Subcutaneous abdominal adipose tissue (tissue), 5 donors: ENCODE measurements around the gene RAPH1.
"Not testable (repeated sequence)": the region's sequence is repeated elsewhere in the genome, so short reads cannot be mapped to it uniquely, and the experiment has no call there.

Source experiments
- H3K27ac ChIP-seq: one replicate; pipeline ENCODE4 v1.7.0; 2013; ENCODE audit warnings: low read depth, mild to moderate bottlenecking, inconsistent platforms, low read length, moderate library complexity
- H3K27me3 ChIP-seq, 5 donors: one replicate each; pipeline ENCODE4 v1.7.0; 2013; ENCODE audit warnings: low read length in 5 of 5, inconsistent platforms in 1 of 5; ENCODE audit not compliant: control insufficient read depth in 5 of 5, insufficient read depth in 4 of 5
- H3K36me3 ChIP-seq, 5 donors: one replicate each; pipeline ENCODE4 v1.7.0; 2013; ENCODE audit warnings: low read length in 5 of 5; ENCODE audit not compliant: control insufficient read depth in 5 of 5, insufficient read depth in 5 of 5
- H3K4me1 ChIP-seq, 5 donors: one replicate each; pipeline ENCODE4 v1.7.0; 2013; ENCODE audit warnings: low read length in 5 of 5, mild to moderate bottlenecking in 3 of 5, moderate library complexity in 1 of 5; ENCODE audit not compliant: control insufficient read depth in 5 of 5, insufficient read depth in 5 of 5
- H3K4me3 ChIP-seq, 5 donors: one replicate each; pipeline ENCODE4 v1.7.0; 2013; ENCODE audit warnings: low read length in 5 of 5, low read depth in 1 of 5
- H3K9ac ChIP-seq, 5 donors: one replicate each; pipeline ENCODE4 v1.7.0; 2013; ENCODE audit warnings: low read length in 5 of 5, mild to moderate bottlenecking in 4 of 5, moderate library complexity in 3 of 5
- H3K9me3 ChIP-seq, 5 donors: one replicate each; pipeline ENCODE4 v1.7.0; 2013; ENCODE audit warnings: low read length in 5 of 5; ENCODE audit not compliant: control insufficient read depth in 5 of 5
- donor health status: healthy.
- donor health status: healthy.
- donor health status: healthy.
- donor health status: healthy.
- donor health status: healthy.

RAPH1 gene

DNA sequence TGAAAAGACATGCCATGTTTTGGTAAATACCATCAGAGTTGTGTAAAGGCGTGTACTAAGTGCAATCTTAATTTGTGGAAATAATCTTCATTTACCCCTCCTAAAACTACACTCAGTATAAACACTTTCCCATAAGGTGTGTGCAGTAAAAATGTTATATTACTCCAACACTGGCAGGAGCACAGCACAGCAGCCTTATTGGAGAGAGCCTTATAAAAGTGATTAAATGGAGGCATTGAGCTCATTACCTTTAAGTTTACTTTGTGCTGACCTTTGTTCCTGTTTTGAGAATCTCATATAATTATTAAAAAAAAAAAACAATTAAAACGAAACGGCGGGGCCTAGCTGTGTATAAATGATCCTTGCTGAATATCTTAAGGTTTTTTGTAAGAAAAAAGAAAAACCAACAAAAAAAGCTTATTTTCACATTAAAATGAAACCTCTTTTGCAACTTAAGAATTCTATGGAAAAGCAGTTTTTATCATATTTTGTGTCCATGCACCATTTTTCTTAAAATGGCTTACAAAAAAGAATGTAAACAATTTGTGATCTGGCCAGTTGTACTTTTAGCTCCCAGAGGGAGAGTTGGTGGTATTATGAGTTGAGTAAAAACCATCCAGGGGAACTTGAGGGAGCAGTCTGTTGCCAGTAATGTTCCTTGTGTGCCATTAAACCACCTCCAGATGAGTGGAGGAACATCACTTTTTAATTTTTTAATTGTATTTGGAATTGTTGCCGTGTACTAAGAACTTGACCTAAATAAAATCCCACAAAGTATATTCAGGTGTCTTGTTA is 103.5 kb downstream of the RAPH1 start:
- Histone ChIP-seq H3K4me1 (peaks cover 0 to 2% (median 0%) of the 10 kb centered on the region in 5 donors), H3K9me3 (no peaks in the 10 kb centered on the region), H3K27ac (no peak overlapping the region)

GRCh38 chr2:203429643-203430042 is 105.5 kb downstream of the RAPH1 start:
- H3K27ac ChIP-seq, H3K9me3 ChIP-seq, H3K27me3 ChIP-seq, H3K9ac ChIP-seq, H3K4me3 ChIP-seq, H3K4me1 ChIP-seq: not testable (repeated sequence)
- H3K36me3 ChIP-seq: peaks cover 2 to 12% (median 5%) of the 10 kb centered on the region in 5 donors

More for the DNA sequence above, 103.5 kb downstream of the RAPH1 start:
- peaks cover 2 to 15% (median 8%) of the 10 kb centered on the region in 5 donors for H3K36me3 ChIP-seq
- H3K27me3 ChIP-seq: no peaks in the 10 kb centered on the region
- no peak overlapping the region for H3K9ac ChIP-seq
- no peak overlapping the region for H3K4me3 ChIP-seq

- H3K27ac ChIP-seq: no peak overlapping the region
- H3K4me3 ChIP-seq: no peak overlapping the region
- no peaks in the 10 kb centered on the region for H3K9me3 ChIP-seq
- peaks cover 0 to 6% (median 5%) of the 10 kb centered on the region in 5 donors for H3K36me3 ChIP-seq
- H3K9ac ChIP-seq: no peak overlapping the region
- no peaks in the 10 kb centered on the region for H3K27me3 ChIP-seq
- peaks cover 0 to 2% (median 0%) of the 10 kb centered on the region in 5 donors for H3K4me1 ChIP-seq
Observed at GRCh38 chr2:203427061-203427460, 108.0 kb downstream of the RAPH1 start.

- no peak overlapping the region for H3K9ac ChIP-seq
- H3K36me3 ChIP-seq: peaks cover 11 to 28% (median 15%) of the 10 kb centered on the region in 5 donors
- H3K27ac ChIP-seq: no peak overlapping the region
- H3K4me3 ChIP-seq: no peak overlapping the region
- H3K27me3 ChIP-seq: no peaks in the 10 kb centered on the region
- H3K9me3 ChIP-seq: peaks cover 0 to 9% (median 2%) of the 10 kb centered on the region in 5 donors
- peaks cover 0 to 7% (median 0%) of the 10 kb centered on the region in 5 donors for H3K4me1 ChIP-seq
Observed at GRCh38 chr2:203418271-203418670, 116.8 kb downstream of the RAPH1 start.

GRCh38 chr2:203413796-203414195 is 121.3 kb downstream of the RAPH1 start:
- Histone ChIP-seq H3K9ac (no peak overlapping the region), H3K4me1 (peaks cover 0 to 20% (median 6%) of the 10 kb centered on the region in 5 donors), H3K36me3 (peaks cover 13 to 22% (median 16%) of the 10 kb centered on the region in 5 donors), H3K27me3 (no peaks in the 10 kb centered on the region), H3K4me3 (no peak overlapping the region), H3K9me3 (peaks cover 0 to 8% (median 2%) of the 10 kb centered on the region in 5 donors), H3K27ac (no peak overlapping the region)

GRCh38 chr2:203412546-203413331 is 122.4 kb downstream of the RAPH1 start:
- H3K27me3 ChIP-seq: no peaks in the 10 kb centered on the region
- H3K4me1 ChIP-seq: peaks cover 0 to 20% (median 6%) of the 10 kb centered on the region in 5 donors
- H3K9ac ChIP-seq: no peak overlapping the region
- no peaks in the 10 kb centered on the region for H3K9me3 ChIP-seq
- H3K4me3 ChIP-seq: no peak overlapping the region
- H3K27ac ChIP-seq: no peak overlapping the region
- H3K36me3 ChIP-seq: peaks cover 5 to 14% (median 8%) of the 10 kb centered on the region in 5 donors

GRCh38 chr2:203407496-203407895 is 127.6 kb downstream of the RAPH1 start:
- no peak overlapping the region for H3K4me3 ChIP-seq
- no peak overlapping the region for H3K27ac ChIP-seq
- H3K27me3 ChIP-seq: no peaks in the 10 kb centered on the region
- H3K4me1 ChIP-seq: peaks cover 0 to 6% (median 4%) of the 10 kb centered on the region in 5 donors
- H3K9me3 ChIP-seq: no peaks in the 10 kb centered on the region
- no peak overlapping the region for H3K9ac ChIP-seq
- H3K36me3 ChIP-seq: peaks cover 0 to 12% (median 8%) of the 10 kb centered on the region in 5 donors

DNA sequence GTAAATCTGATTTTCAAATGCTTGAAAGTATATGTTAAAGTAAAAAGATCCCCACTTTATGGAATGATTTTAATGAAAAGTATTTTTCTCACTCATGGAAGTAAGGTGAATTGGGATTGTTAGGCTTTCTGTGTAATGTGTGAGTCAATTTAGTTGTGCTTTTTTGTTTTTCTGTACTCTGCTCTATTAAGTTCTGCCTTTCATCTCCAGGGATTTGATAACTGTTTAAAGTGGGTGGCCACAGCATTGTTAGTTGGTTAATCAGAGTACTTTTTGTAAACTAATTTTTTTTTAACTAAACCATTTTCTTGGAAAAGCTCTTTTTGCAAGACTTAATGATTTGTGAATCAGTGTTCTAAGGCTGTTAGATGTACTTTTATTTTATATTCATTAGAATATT is 130.1 kb downstream of the RAPH1 start:
- peaks cover 0 to 5% (median 0%) of the 10 kb centered on the region in 5 donors for H3K4me1 ChIP-seq
- no peak overlapping the region for H3K4me3 ChIP-seq
- no peaks in the 10 kb centered on the region for H3K9me3 ChIP-seq
- no peaks in the 10 kb centered on the region for H3K27me3 ChIP-seq
- peaks cover 0 to 12% (median 5%) of the 10 kb centered on the region in 5 donors for H3K36me3 ChIP-seq
- H3K27ac ChIP-seq: no peak overlapping the region
- no peak overlapping the region for H3K9ac ChIP-seq

DNA sequence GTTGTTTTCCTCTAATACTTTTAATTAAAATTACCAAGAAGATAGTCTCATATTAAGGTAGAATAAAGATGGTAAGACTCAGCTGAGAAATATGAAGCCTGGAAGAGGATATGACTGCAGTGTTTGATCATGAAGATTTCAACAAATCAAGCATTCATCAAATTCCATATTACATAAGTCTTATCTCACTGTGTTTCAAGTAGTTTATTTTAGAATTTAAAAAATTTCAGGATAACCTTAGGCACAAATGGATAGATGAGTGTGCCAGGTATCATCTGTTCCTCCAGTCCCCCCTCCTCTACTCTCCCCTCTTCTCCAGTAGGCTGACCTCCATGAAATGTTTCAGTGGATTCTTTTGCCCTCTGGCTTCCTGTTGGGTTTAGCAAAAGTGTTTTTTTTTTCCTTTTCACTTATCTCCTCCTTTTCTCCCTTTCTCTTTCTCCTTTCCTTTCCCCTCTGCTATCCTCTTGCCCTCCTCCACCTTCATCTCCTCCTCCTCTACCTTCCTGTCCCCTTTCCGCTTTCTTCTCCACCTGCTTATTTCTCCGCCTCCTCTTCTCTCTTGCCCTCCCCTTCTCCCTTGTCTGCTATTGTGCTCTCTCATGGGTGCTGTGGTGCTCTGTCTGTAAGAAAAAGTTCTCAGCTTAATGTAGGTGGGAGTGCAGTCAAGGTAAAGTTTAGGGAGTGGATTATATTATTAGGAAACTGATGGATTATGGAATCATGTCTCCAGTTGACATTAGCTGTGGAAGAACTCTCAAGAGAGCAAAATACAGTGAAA is 134.1 kb downstream of the RAPH1 start:
- H3K36me3 ChIP-seq: peaks cover 4 to 6% (median 6%) of the 10 kb centered on the region in 5 donors
- H3K9me3 ChIP-seq: peaks cover 0 to 4% (median 3%) of the 10 kb centered on the region in 5 donors
- no peak overlapping the region for H3K9ac ChIP-seq
- H3K27ac ChIP-seq: no peak overlapping the region
- peaks cover 0 to 5% (median 0%) of the 10 kb centered on the region in 5 donors for H3K4me1 ChIP-seq
- no peak overlapping the region for H3K4me3 ChIP-seq
- no peaks in the 10 kb centered on the region for H3K27me3 ChIP-seq
